Fibroblast of lung (primary cell): ENCODE results near the gene SLC23A2. TPM values are rescaled to one million over a fixed set of nuclear protein-coding genes. Genes with fewer than 3 reads are reported as not detected.

Experiments used
- DNase-seq, 2 donors: peaks; one replicate each; pipeline versions ENCODE4 v3.0.0 to v3.0.0-alpha.2; 2010; ENCODE audit warnings: low read depth in 2 of 2
- H2AFZ ChIP-seq: 2 replicates; pipeline ENCODE4 v1.5.1; 2012; ENCODE audit warnings: low read length, control low read depth, inconsistent platforms
- H3K27ac ChIP-seq: 2 replicates; pipeline ENCODE4 v1.5.1; 2011; ENCODE audit warnings: low read length, control low read depth; ENCODE audit not compliant: insufficient read depth
- H3K27me3 ChIP-seq: 2 replicates; pipeline ENCODE4 v1.5.1; 2011; ENCODE audit warnings: mild to moderate bottlenecking, low read length; ENCODE audit not compliant: control insufficient read depth, insufficient read depth
- H3K36me3 ChIP-seq: 2 replicates; pipeline ENCODE4 v1.5.1; 2011; ENCODE audit warnings: low read length; ENCODE audit not compliant: control insufficient read depth, insufficient read depth
- H3K4me1 ChIP-seq: 2 replicates; pipeline ENCODE4 v1.5.1; 2011; ENCODE audit warnings: low read length; ENCODE audit not compliant: control insufficient read depth, insufficient read depth; ENCODE audit errors: extremely low read depth
- H3K4me2 ChIP-seq: 2 replicates; pipeline ENCODE4 v1.5.1; 2011; ENCODE audit warnings: low read length, control low read depth; ENCODE audit not compliant: insufficient read depth; ENCODE audit errors: extremely low read depth
- H3K4me3 ChIP-seq, 4 experiments: fragments of 200-600 bp in 1 of 4; sonication (generic) in 1 of 4; replicated peaks in 1 of 4; 2 replicates each; pipeline ENCODE4 v1.5.1; 2011 to 2016; ENCODE audit warnings: low read length in 4 of 4, low read depth in 3 of 4, mild to moderate bottlenecking in 3 of 4, control low read depth in 2 of 4, inconsistent platforms in 1 of 4, mixed read lengths in 1 of 4; ENCODE audit not compliant: insufficient read depth in 1 of 4; ENCODE audit errors: control extremely low read depth in 1 of 4
- H3K79me2 ChIP-seq: 2 replicates; pipeline ENCODE4 v1.5.1; 2012; ENCODE audit warnings: mild to moderate bottlenecking, low read length, inconsistent platforms; ENCODE audit not compliant: control insufficient read depth, insufficient read depth
- H3K9ac ChIP-seq: 2 replicates; pipeline ENCODE4 v1.5.1; 2011; ENCODE audit warnings: mild to moderate bottlenecking, low read length, control low read depth; ENCODE audit not compliant: insufficient read depth
- H3K9me3 ChIP-seq: 2 replicates; pipeline ENCODE4 v1.5.1; 2012; ENCODE audit warnings: low read depth, low read length; ENCODE audit not compliant: control insufficient read depth, insufficient read depth
- H4K20me1 ChIP-seq: 2 replicates; pipeline ENCODE4 v1.5.1; 2011; ENCODE audit warnings: low read length; ENCODE audit not compliant: control insufficient read depth, insufficient read depth; ENCODE audit errors: extremely low read depth
- CTCF ChIP-seq, 2 donors: IDR thresholded peaks in 1 of 2; conservative IDR thresholded peaks in 1 of 2; 1 replicate in 1 of 2; 2 replicates in 1 of 2; pipeline ENCODE4 v1.5.1; 2011 to 2012; ENCODE audit warnings: low read length in 2 of 2, control low read depth in 1 of 2, inconsistent platforms in 1 of 2, low read depth in 1 of 2, mild to moderate bottlenecking in 1 of 2
- EZH2 ChIP-seq: IDR thresholded peaks from 2 replicates; pipeline ENCODE4 v1.5.1; 2012; ENCODE audit warnings: low read length, control low read depth, mild to moderate bottlenecking; ENCODE audit errors: missing control alignments
- polyA minus RNA-seq: library from RNA; depleted of rRNA, polyadenylated mRNA; stranded (reverse); fragments of >200 nt; gene quantifications from 2 replicates; pipeline ENCODE4 v1.2.3, GENCODE V29; 2011; ENCODE audit warnings: low replicate concordance
- polyA plus RNA-seq, 2 donors: library from polyadenylated mRNA; depleted of rRNA in 1 of 2; stranded (reverse) in 1 of 2; unstranded in 1 of 2; fragments of >200 nt; gene quantifications; 2 replicates each; pipeline ENCODE4 v1.2.1, GENCODE V29; 2011 to 2012; ENCODE audit warnings: missing spikeins in 1 of 2
- total RNA-seq: library from RNA; depleted of rRNA; stranded (reverse); fragments of >200 nt; gene quantifications from 2 replicates; pipeline ENCODE4 v1.2.1, GENCODE V29; 2014

Gene SLC23A2
- total RNA-seq: 11.0 and 17.5 TPM in 2 replicates
- polyA plus RNA-seq: 12.1 and 16.2 TPM in 2 replicates
- polyA plus RNA-seq (2012): 8.4 and 8.9 TPM in 2 replicates
- 21.9 and 42.7 TPM in 2 replicates for polyA minus RNA-seq

GRCh38 chr20:5001174-5002076, at the start of gene SLC23A2:
Gene SLC23A2 (minus strand): TSS chr20:5001510. CDS start chr20:4932562, 68,948 bp downstream.
- peak within 1 kb of the TSS; percentile 62 for H3K9ac ChIP-seq
- no peaks in the 10 kb centered on the region for H3K36me3 ChIP-seq
- peak within 1 kb of the TSS; percentile 75 to 78 (median 76) for H3K4me3 ChIP-seq
- peak within 1 kb of the TSS; percentile 94 for H3K4me2 ChIP-seq
- DNase-seq: peak in 1 of 2 donors; percentile 24
- no peaks in the 10 kb centered on the region for H4K20me1 ChIP-seq
- H2AFZ ChIP-seq: peak within 1 kb of the TSS; percentile 92
- no peak within 1 kb of the TSS for H3K27ac ChIP-seq
- no peaks in the 10 kb centered on the region for H3K27me3 ChIP-seq
- H3K9me3 ChIP-seq: no peaks in the 10 kb centered on the region
- H3K79me2 ChIP-seq: peaks cover 22% of the 10 kb centered on the region
- H3K4me1 ChIP-seq: peaks cover 6% of the 10 kb centered on the region
- TF ChIP-seq CTCF (conservative IDR thresholded peaks at IDR 0.05 in 1 of 2, IDR thresholded peaks at IDR 0.05 in 1 of 2; ENCODE audit: low read depth in 1 of 2, low read length in 2 of 2) (no peak), EZH2 (no peak)

- no peak overlapping the region for H3K27ac ChIP-seq
- H3K9me3 ChIP-seq: no peaks in the 10 kb centered on the region
- no peaks in the 10 kb centered on the region for H3K79me2 ChIP-seq
- peaks cover 2% of the 10 kb centered on the region for H3K4me1 ChIP-seq
- no peak overlapping the region for H2AFZ ChIP-seq
- H3K36me3 ChIP-seq: no peaks in the 10 kb centered on the region
- H3K4me3 ChIP-seq: no peak overlapping the region
- no peaks in the 10 kb centered on the region for H4K20me1 ChIP-seq
- DNase-seq: no peak
- no peaks in the 10 kb centered on the region for H3K27me3 ChIP-seq
- no peak overlapping the region for H3K4me2 ChIP-seq
- no peak overlapping the region for H3K9ac ChIP-seq
- TF ChIP-seq CTCF (conservative IDR thresholded peaks at IDR 0.05 in 1 of 2, IDR thresholded peaks at IDR 0.05 in 1 of 2; ENCODE audit: low read depth in 1 of 2, low read length in 2 of 2) (no peak), EZH2 (no peak)
Observed at GRCh38 chr20:5046656-5047339, 45.5 kb upstream of the SLC23A2 start.

GRCh38 chr20:5045906-5046305, 44.6 kb upstream of the SLC23A2 start:
- TF ChIP-seq EZH2 (no peak), CTCF (conservative IDR thresholded peaks at IDR 0.05 in 1 of 2, IDR thresholded peaks at IDR 0.05 in 1 of 2; ENCODE audit: low read depth in 1 of 2, low read length in 2 of 2) (no peak)
- no peak overlapping the region for H3K4me3 ChIP-seq
- no peaks in the 10 kb centered on the region for H4K20me1 ChIP-seq
- H3K79me2 ChIP-seq: no peaks in the 10 kb centered on the region
- H3K4me1 ChIP-seq: peaks cover 2% of the 10 kb centered on the region
- no peak overlapping the region for H2AFZ ChIP-seq
- no peak overlapping the region for H3K4me2 ChIP-seq
- no peak overlapping the region for H3K9ac ChIP-seq
- no peak for DNase-seq
- H3K27ac ChIP-seq: no peak overlapping the region
- no peaks in the 10 kb centered on the region for H3K9me3 ChIP-seq
- H3K27me3 ChIP-seq: no peaks in the 10 kb centered on the region
- no peaks in the 10 kb centered on the region for H3K36me3 ChIP-seq
